Measurements from ENCODE around the gene CFAP251.

Gene CFAP251

DNA sequence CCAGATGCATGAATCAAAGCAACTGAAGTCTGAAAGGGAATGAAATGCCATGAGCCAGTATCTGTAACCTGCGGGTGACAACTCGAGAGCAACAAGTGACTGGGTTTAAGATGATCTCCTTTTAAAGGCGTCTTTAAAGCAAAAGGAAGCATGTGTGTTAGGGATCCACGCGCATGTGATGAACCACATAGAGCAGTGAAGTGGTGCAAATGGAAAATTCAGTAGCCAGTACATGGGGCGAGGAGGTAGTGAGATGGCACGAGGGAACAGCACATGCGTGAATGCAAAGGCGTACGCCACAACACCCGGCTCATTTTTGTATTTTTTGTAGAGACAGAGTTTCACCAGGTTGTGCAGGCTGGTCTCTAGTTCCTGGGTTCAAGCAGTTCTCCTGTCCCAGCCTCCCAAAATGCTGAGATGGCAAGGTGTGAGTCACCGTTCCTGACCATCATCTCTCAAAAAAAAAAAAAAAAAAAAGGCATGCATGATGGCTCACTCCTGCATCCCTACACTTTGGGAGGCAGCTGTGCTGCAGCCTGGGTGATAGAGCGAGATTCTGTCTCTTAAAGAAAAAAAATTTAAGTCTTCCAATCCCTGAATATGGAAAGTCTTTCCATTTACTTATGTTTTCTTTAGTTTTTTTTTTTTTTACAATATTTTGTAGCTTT, 78.7 kb downstream of the CFAP251 start:
- in situ Hi-C loops (cut with MboI; ENCODE audit: low sequenced_read_pairs) = no loop called here

- in situ Hi-C loops (cut with MboI; ENCODE audit: low sequenced_read_pairs) = no loop called here
Measured at GRCh38 chr12:122001466-122002209, 83.2 kb downstream of the CFAP251 start.

- in situ Hi-C loops (cut with MboI; ENCODE audit: low sequenced_read_pairs) = no loop called here
Measured at GRCh38 chr12:122003651-122004611, 85.5 kb downstream of the CFAP251 start.

GRCh38 chr12:122004633-122005071, 86.3 kb downstream of the CFAP251 start:
- in situ Hi-C loops (cut with MboI; ENCODE audit: low sequenced_read_pairs) = no loop called here

DNA sequence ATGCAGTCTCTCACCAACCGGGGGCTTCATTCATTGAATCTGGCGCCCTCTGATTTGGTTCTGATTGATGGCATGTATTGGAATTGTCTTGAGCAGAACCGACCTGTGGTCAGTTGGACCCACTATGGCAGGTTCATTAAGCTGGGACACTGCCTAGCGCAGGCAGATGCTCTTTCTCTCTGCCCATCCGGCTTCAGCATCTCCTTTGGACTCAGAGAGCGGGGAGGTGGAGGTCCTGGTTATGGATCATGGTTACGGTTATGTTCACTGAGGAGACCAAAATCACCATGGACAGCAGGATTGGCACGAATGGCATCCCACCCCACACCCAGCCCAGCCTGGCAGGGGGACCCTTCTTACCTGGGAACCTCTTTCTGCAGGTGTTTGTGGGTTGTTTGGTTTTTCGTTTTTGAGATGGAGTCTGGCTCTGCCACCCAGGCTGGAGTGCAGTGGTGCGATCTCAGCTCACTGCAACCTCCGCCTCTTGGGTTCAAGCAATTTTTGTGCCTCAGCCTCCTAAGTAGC, 86.9 kb downstream of the CFAP251 start:
- in situ Hi-C loops (cut with MboI; ENCODE audit: low sequenced_read_pairs) = no loop called here

DNA sequence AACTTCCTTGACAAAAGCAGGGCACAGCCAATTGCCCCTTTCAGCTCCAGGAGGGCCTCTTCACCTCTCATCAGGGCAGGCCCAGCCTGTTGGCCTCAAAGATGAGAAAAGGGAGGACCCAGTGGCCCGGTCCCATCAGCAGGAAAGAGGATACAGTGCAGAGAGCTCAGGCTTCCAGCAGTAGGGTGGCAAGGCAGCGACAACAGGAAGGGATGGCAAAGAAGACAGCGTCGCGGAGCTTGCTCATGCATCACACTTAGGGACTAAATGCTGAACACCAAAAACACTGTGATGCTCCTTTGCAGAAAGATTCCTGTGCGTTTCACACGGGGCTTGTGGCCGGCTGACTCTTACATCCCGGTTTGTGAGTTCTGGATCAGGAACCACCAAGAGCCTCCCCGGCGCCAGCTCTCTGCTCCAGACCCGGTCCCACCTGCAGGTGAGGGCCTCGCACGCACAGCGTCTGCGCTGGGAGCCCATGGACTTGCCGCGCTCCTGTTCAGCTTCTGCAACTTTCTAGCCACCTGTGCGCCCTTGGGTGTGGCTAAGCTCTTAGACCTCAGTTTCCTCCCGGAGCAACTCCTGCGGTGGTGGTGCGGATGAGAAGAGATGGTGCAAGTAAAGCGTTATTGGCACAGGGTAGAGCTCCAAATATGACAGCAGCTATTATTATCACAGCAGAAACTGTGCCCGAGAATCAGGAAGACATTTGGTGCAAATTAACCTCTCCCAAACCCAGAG, 88.0 kb downstream of the CFAP251 start:
- in situ Hi-C loops (cut with MboI; ENCODE audit: low sequenced_read_pairs) = no loop called here

GRCh38 chr12:122009741-122010140, 91.3 kb downstream of the CFAP251 start:
- in situ Hi-C loops (cut with MboI; ENCODE audit: low sequenced_read_pairs) = no loop called here

DNA sequence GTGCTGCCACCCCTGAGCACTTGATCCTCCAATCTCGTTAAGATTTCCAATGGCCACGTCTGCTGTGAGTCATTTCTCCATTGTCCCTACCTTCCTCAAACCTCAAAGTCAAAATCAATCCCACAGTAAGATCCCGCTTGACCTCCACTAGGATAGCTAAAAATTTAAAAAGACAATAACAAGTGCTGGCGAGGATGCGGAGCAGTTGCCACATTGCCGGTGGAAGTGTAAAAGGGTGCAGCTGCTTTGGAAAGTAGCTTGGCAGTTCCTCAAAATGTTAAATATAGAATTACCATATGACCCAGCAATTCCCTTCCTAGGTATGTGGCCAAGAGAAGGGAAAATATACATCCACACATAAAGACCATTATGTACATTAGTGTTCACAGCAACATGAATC, 93.8 kb downstream of the CFAP251 start:
- in situ Hi-C loops (cut with MboI; ENCODE audit: low sequenced_read_pairs) = no loop called here

DNA sequence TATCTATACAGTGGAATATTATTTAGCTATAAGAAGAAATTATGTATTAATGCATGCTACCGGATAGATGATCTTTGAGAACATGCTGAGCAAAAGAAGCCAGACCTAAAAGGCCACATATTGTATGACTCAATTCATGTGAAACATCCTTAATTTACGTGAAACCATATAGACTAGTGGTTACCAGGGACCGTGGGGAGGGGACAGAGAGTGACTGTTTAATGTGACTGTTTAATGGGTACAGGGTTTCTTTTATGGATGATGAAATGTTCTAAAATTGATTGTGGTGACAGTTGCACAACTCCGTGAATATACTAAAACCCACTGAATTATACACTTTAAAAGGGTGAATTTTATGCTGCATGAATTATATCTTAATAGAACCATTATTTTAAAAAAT, 94.7 kb downstream of the CFAP251 start:
- in situ Hi-C loops (cut with MboI; ENCODE audit: low sequenced_read_pairs) = no loop called here

DNA sequence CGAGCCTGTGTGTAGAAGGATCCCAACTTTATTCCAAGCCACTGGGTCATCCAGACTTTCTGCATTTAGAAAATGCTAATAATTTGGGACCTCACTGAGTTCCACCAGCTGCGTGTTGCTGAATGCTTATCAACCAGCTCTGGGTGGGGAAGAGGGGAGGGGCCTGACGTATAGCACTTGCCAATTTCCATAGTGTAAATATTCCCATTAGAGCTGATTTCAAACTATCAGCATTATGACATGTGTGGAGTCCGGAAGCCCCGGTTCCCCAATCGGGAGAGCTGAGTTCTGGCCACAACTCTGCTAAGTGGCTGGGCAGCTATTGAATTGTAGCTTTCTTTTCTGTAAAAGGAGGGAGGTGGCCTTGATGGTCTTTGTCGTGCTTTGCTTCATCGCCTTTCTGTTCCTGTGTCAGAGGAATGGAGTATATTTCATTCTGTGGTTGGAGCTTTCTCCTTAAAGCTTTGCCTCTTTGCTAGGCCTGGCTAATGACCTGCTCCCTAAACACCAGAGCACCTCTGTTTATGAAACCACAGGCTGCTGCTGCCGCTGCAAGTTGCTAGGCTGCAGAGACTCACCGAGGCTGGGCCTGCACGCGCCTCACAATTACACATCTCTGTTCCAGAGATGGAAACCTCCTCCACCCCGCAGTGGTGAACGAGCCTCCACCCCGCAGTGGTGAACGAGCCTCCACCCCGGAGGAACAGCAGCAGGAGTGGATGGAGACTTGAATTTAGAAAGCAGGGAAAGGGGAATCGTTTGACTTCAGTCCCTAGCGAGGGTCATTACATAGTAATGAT, 95.6 kb downstream of the CFAP251 start:
- in situ Hi-C loops (cut with MboI; ENCODE audit: low sequenced_read_pairs) = no loop called here

DNA sequence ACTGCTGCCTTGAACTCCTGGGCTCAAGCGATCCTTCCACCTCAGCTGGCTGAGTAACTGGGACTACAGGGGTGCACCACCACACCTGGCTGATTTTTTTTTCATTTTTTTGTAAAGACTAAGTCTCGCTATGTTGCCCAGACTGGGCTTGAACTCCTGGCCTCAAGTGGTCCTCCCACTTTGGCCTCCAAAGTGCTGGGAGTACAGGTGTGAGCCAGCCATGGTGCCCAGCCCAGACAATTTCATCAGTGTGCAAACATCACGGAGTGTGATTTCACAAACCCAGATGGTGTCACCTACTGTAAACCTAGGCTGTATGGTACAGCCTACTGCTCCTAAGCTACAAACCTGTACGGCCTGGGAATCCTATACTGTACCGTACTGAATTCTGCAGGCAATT, 96.4 kb downstream of the CFAP251 start:
- in situ Hi-C loops (cut with MboI; ENCODE audit: low sequenced_read_pairs) = no loop called here

DNA sequence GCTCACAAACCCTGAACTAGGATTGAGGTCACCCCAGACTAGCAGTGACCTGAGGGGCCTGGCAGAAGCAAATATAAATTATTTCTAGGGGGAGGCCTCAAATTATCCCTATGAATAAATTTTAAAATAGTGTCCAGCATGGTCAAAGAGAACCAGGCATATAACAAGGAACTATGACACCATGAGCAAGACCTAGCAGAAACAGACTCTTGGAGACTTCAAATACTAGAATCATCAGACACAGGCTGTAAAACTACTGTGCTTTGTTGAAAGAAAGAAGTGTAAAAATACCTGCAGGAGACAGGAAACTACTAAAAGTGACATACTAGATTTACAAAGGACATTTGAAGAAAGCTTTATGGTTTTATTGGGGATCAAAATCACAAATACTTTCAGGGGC, 100.1 kb downstream of the CFAP251 start:
- in situ Hi-C loops (cut with MboI; ENCODE audit: low sequenced_read_pairs) = no loop called here

- in situ Hi-C loops (cut with MboI; ENCODE audit: low sequenced_read_pairs) = no loop called here
Measured at GRCh38 chr12:122018937-122019336, 100.5 kb downstream of the CFAP251 start.

GRCh38 chr12:122020795-122021192, 102.4 kb downstream of the CFAP251 start:
- in situ Hi-C loops (cut with MboI; ENCODE audit: low sequenced_read_pairs) = no loop called here

DNA sequence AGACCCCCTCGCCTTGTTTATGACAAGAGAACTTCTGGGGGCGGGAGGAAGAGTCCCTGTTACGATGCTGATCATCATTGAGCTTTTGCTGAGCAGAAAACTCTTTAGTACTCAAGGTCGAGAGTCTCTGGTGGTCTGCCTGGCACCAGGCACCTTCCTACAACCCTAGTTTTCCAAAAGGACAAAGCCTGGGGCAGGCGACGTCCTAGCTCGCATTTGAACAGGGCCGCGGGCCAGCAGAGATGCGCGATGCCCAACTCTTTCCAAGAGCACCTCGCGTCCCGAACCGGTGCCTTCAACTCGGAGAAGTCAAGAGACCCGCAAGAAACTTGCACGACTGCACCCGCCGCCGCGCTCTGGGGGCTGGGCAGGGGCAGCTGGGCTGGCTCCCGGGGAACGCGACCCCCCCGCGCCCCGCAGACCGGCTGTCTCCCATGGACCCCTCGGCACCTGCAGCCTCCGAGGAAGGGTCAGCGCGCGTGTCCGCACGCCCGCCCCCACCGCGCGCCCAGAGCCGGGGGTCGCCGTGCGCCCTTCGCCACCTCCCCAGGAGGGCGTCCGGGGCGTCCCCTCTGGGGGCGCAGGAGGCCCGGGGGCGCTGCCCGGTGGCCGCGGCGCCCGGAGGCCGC, 102.9 kb downstream of the CFAP251 start:
- in situ Hi-C loops (cut with MboI; ENCODE audit: low sequenced_read_pairs) = no loop called here

DNA sequence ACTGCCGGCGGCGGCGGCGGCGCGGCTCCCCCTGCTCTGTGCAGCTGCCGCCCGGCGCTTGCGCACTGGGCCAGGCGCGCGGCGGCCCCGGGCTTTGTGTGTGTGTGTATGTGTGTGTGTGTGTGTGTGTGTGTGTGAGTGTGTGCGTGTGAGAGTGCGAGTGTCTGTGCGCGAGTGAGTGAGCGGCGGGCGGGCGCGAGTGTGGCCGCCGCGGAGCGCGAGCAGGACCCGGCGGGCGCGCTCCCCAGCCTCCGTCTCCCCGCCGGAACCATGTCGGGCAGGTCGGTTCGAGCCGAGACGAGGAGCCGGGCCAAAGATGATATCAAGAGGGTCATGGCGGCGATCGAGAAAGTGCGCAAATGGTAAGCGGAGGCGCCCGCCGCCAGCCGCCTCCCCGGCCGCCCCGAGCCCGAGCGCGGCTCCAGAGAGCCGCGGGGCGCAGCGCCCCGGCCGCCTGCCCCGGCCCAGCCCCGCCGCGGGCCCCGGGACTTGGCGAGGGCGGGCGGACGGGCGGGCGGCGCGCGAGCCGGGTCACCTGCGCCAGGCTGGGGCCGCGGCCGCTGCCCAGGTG, 103.5 kb downstream of the CFAP251 start, which contains the start of gene BCL7A:
Gene BCL7A (plus strand): TSS at position 63 of the 571 bp plus-strand sequence. CDS start 208 bp downstream, at position 271.
- in situ Hi-C loops (cut with MboI; ENCODE audit: low sequenced_read_pairs) = no loop called here

DNA sequence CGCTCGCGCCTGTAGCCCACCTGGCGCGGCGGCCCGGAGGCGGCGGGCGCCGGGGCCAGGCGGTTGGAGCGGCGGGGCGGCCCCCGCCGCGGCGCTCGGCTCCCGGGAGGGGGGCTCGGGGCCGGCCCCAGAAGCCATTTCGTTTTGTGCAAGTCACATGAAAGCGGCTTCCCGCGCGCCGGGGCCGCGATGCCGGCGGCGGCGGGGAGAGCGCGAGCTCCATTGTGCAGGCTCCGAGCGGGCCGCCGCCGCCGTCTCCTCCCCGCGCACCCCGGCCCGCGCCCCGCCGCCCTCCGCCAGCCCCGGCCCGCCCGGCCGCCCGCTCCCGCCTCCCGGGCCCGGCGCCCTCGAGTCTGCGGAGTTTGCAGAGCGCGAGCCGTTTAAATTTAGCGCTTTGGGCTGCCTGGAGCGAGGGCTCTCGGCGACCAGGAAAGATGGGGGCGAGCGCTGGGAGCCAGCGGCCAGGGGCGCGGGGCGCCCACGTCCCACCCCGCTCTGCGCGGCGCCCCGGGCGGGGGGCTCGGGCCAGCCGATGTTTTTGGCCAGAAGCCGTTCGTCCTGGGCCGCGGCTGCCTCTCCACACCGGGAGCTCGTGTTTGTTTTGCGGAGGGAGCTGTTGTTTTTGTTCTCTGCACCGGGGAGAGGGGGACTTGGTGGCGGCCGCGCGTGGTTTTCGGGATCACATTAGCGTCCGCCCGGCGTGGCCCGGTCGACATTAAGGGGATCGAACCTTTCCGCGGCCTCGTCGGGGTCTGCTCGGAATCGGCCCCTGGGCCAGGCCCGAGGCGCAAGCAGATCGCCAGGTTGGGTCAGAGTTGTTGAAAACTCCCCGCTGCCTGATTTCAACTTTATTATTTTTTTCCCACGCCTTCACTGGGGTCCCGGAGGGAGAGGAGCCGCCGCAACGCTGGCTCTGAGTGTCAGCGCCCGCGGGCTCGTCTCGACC, 104.3 kb downstream of the CFAP251 start:
- in situ Hi-C loops (cut with MboI; ENCODE audit: low sequenced_read_pairs) = no loop called here
